Endothelial cell of umbilical vein (primary cell): ENCODE measurements around the gene PLXNA4. TPM values are rescaled to one million over a fixed set of nuclear protein-coding genes. Genes with fewer than 3 reads are reported as not detected.

Experiments
- BruUV-seq: library from RNA; stranded (reverse); fragments of 400-500 nt; replicated peaks from 2 replicates; lab custom pipeline; 2021; lab: Mats Ljungman, UMichigan
- CTCF ChIA-PET: fragments of 300-600, 350-600 bp; sonication (Branson Sonifier 250); formaldehyde crosslinking; loops from one replicate; lab custom pipeline; 2021; ENCODE audit warnings: antibody characterized with exemption, inconsistent platforms; lab: Charles Lee
- POLR2A ChIA-PET: fragments of 300-600, 350-600 bp; sonication (Branson Sonifier 250); formaldehyde crosslinking; loops from one replicate; lab custom pipeline; 2021; ENCODE audit warnings: antibody characterized with exemption, inconsistent platforms; lab: Charles Lee
- DNase-seq: peaks from one replicate; pipeline ENCODE4 v3.0.0-alpha.2; 2011; ENCODE audit warnings: low read depth, low spot score
- FAIRE-seq: peaks from 2 replicates; lab custom pipeline; 2011; peaks lifted over from hg19 to GRCh38; lab: Jason Lieb, UNC
- H2AFZ ChIP-seq: 2 replicates; pipeline ENCODE4 v1.6.0; 2012; ENCODE audit warnings: low read depth, low read length, control low read depth, inconsistent platforms
- H3K27ac ChIP-seq: 2 replicates; pipeline ENCODE4 v1.5.1; 2011; ENCODE audit warnings: low read depth, mild to moderate bottlenecking, control low read depth, low read length, moderate library complexity; ENCODE audit not compliant: insufficient read depth
- H3K27me3 ChIP-seq, 2 experiments: 2 replicates each; pipeline versions ENCODE4 v1.6.0 to v1.6.1; 2011; ENCODE audit warnings: low read length in 2 of 2, mixed read lengths in 1 of 2; ENCODE audit not compliant: control insufficient read depth in 2 of 2, insufficient read depth in 2 of 2
- H3K36me3 ChIP-seq, 2 experiments: 2 replicates in 1 of 2; 3 replicates in 1 of 2; pipeline ENCODE4 v1.5.1; 2011; ENCODE audit warnings: low read length in 2 of 2, mild to moderate bottlenecking in 1 of 2, moderate library complexity in 1 of 2; ENCODE audit not compliant: control insufficient read depth in 2 of 2, insufficient read depth in 2 of 2; ENCODE audit errors: extremely low read depth in 1 of 2
- H3K4me1 ChIP-seq: 3 replicates; pipeline ENCODE4 v1.5.1; 2011; ENCODE audit warnings: mild to moderate bottlenecking, low read length; ENCODE audit not compliant: control insufficient read depth, insufficient read depth; ENCODE audit errors: extremely low read depth
- H3K4me2 ChIP-seq: 2 replicates; pipeline ENCODE4 v1.6.1; 2011; ENCODE audit warnings: low read length, control low read depth, mixed read lengths; ENCODE audit not compliant: insufficient read depth
- H3K4me3 ChIP-seq, 3 experiments: fragments of 200-600 bp in 1 of 3; sonication (generic), shearing (Covaris generic) in 1 of 3; replicated peaks in 1 of 3; 2 replicates each; pipeline ENCODE4 v1.5.1; 2011 to 2016; ENCODE audit warnings: control low read depth in 3 of 3, low read length in 3 of 3, mild to moderate bottlenecking in 2 of 3, inconsistent platforms in 1 of 3, low read depth in 1 of 3, moderate library complexity in 1 of 3; ENCODE audit not compliant: insufficient read depth in 1 of 3
- H3K79me2 ChIP-seq: 2 replicates; pipeline ENCODE4 v1.6.0; 2012; ENCODE audit warnings: low read length, inconsistent platforms; ENCODE audit not compliant: control insufficient read depth, insufficient read depth
- H3K9ac ChIP-seq: replicated peaks from 2 replicates; pipeline ENCODE3; 2011; ENCODE audit warnings: low read length, control low read depth; ENCODE audit not compliant: insufficient read depth; ENCODE audit errors: extremely low read depth
- H3K9me1 ChIP-seq: replicated peaks from 3 replicates; pipeline ENCODE4 v1.6.0; 2011; ENCODE audit warnings: mild to moderate bottlenecking, low read length; ENCODE audit not compliant: control insufficient read depth, insufficient read depth; ENCODE audit errors: extremely low read depth
- H3K9me3 ChIP-seq: replicated peaks from 2 replicates; pipeline ENCODE4 v1.5.1; 2012; ENCODE audit warnings: low read length, inconsistent platforms; ENCODE audit not compliant: control insufficient read depth, insufficient read depth
- H4K20me1 ChIP-seq: replicated peaks from 2 replicates; pipeline ENCODE3; 2011; ENCODE audit warnings: mild to moderate bottlenecking, low read length; ENCODE audit not compliant: control insufficient read depth, insufficient read depth; ENCODE audit errors: extremely low read depth
- EZH2 ChIP-seq: IDR thresholded peaks from 2 replicates; pipeline ENCODE4 v1.6.1; 2012; ENCODE audit warnings: borderline replicate concordance, low read depth, mild to moderate bottlenecking, moderate library complexity, low read length, inconsistent platforms; ENCODE audit not compliant: severe bottlenecking
- FOS ChIP-seq: IDR thresholded peaks from 2 replicates; pipeline ENCODE4 v1.6.1; 2011; ENCODE audit warnings: mild to moderate bottlenecking, low read length, moderate library complexity, borderline replicate concordance; ENCODE audit not compliant: insufficient read depth
- JUN ChIP-seq: IDR thresholded peaks from 2 replicates; pipeline ENCODE4 v1.6.1; 2011; ENCODE audit warnings: borderline replicate concordance, low read depth; ENCODE audit not compliant: insufficient read length, insufficient read depth
- MYC ChIP-seq: IDR thresholded peaks from one replicate; pipeline ENCODE4 v1.6.1; 2011; ENCODE audit warnings: mild to moderate bottlenecking, low read depth, low read length
- POLR2AphosphoS5 ChIP-seq: IDR thresholded peaks from 2 replicates; pipeline ENCODE4 v1.6.1; 2012; ENCODE audit warnings: low read depth, mild to moderate bottlenecking, control low read depth, low read length, moderate library complexity; ENCODE audit not compliant: insufficient read depth
- dilution Hi-C: fragments of 300-500 bp; cut with MboI; formaldehyde crosslinking; loops from one replicate; pipeline ENCODE4 v1.15.0; 2019; ENCODE audit warnings: low sequenced_read_pairs; ENCODE audit not compliant: extremely low pct_ligation_motif_present
- intact Hi-C: fragments of 100-400 bp; cut with micrococcal nuclease; formaldehyde crosslinking; loops from one replicate; pipeline ENCODE4 v1.10.0; 2022
- polyA plus RNA-seq, 4 experiments: library from polyadenylated mRNA; depleted of rRNA in 3 of 4; stranded (reverse) in 3 of 4; unstranded in 1 of 4; fragments of >200 nt; gene quantifications; 2 replicates each; pipeline versions ENCODE4 v1.2.1 to v1.2.3, GENCODE V29; 2011 to 2012; ENCODE audit warnings: missing spikeins in 1 of 4
- total RNA-seq: library from RNA; stranded (reverse); gene quantifications from 2 replicates; pipeline ENCODE4 v1.2.3, GENCODE V29; 2021
- TF ChIP-seq, protein P1 (sequence below), 2 donors: IDR thresholded peaks; 1 replicate in 1 of 2; 2 replicates in 1 of 2; pipeline ENCODE4 v1.5.1; 2011; ENCODE audit warnings: low read length in 2 of 2, mild to moderate bottlenecking in 2 of 2, moderate library complexity in 2 of 2, control low read depth in 1 of 2, inconsistent platforms in 1 of 2, low read depth in 1 of 2; ENCODE audit not compliant: insufficient read depth in 1 of 2; ENCODE audit errors: extremely low read depth in 1 of 2

PLXNA4 gene
- total and polyA plus RNA-seq, 2 donors (not counting 3 experiments of a cell fraction or from before 2014, with no cell fraction given) = 12.1 to 20.4 TPM

- BruUV-seq = no TSS peak
- Histone ChIP-seq H3K79me2 (no peaks in the 10 kb centered on the region), H3K9ac (no peak overlapping the region), H3K27ac (no peak overlapping the region), H3K9me3 (no peaks in the 10 kb centered on the region), H2AFZ (no peak overlapping the region), H3K27me3 (no peaks in the 10 kb centered on the region), H3K4me3 (no peak overlapping the region), H3K4me2 (no peak overlapping the region), H4K20me1 (no peaks in the 10 kb centered on the region), H3K4me1 (no peaks in the 10 kb centered on the region), H3K9me1 (no peaks in the 10 kb centered on the region), H3K36me3 (no peaks in the 10 kb centered on the region)
- DNase-seq = no peak
- dilution Hi-C loops = no loop called here
- no peak for TF ChIP-seq EZH2
- CTCF ChIA-PET = interaction anchor here (1.9 kb wide), 1 partner anchor 196 kb away, joined by 10 read pairs; no protein-coding TSS in a partner anchor
- intact Hi-C loops = no loop called here
- POLR2A ChIA-PET = no interaction called here
- FAIRE-seq = no peak
Observed at GRCh38 chr7:132514430-132514829, 61.8 kb downstream of the PLXNA4 start.

GRCh38 chr7:132511921-132512320, 64.3 kb downstream of the PLXNA4 start:
- H3K27me3 ChIP-seq = no peaks in the 10 kb centered on the region
- no peaks in the 10 kb centered on the region for H3K79me2 ChIP-seq
- H3K4me2 ChIP-seq = no peak overlapping the region
- no peaks in the 10 kb centered on the region for H3K9me3 ChIP-seq
- no peak overlapping the region for H2AFZ ChIP-seq
- H3K27ac ChIP-seq = no peak overlapping the region
- H3K4me3 ChIP-seq = no peak overlapping the region
- TF ChIP-seq MYC (no peak), POLR2AphosphoS5 (no peak), EZH2 (no peak), JUN (no peak), FOS (no peak)
- TF ChIP-seq, protein P1, sequence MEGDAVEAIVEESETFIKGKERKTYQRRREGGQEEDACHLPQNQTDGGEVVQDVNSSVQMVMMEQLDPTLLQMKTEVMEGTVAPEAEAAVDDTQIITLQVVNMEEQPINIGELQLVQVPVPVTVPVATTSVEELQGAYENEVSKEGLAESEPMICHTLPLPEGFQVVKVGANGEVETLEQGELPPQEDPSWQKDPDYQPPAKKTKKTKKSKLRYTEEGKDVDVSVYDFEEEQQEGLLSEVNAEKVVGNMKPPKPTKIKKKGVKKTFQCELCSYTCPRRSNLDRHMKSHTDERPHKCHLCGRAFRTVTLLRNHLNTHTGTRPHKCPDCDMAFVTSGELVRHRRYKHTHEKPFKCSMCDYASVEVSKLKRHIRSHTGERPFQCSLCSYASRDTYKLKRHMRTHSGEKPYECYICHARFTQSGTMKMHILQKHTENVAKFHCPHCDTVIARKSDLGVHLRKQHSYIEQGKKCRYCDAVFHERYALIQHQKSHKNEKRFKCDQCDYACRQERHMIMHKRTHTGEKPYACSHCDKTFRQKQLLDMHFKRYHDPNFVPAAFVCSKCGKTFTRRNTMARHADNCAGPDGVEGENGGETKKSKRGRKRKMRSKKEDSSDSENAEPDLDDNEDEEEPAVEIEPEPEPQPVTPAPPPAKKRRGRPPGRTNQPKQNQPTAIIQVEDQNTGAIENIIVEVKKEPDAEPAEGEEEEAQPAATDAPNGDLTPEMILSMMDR (IDR thresholded peaks at IDR 0.05; ENCODE audit: extremely low read depth in 1 of 2, insufficient read depth in 1 of 2, low read depth in 1 of 2, low read length in 2 of 2) = no peak
- no peak overlapping the region for H3K9ac ChIP-seq
- no peaks in the 10 kb centered on the region for H4K20me1 ChIP-seq
- no TSS peak for BruUV-seq
- CTCF ChIA-PET = interaction anchor here (1.7 to 1.9 kb wide), 2 partner anchors 10 to 193 kb away, joined by 5 to 9 read pairs; no protein-coding TSS in a partner anchor
- peaks cover 0 to 11% of the 10 kb centered on the region in 2 experiments for H3K36me3 ChIP-seq
- DNase-seq (no peak), FAIRE-seq (no peak)
- no peaks in the 10 kb centered on the region for H3K9me1 ChIP-seq
- POLR2A ChIA-PET = no interaction called here
- no peaks in the 10 kb centered on the region for H3K4me1 ChIP-seq
- intact Hi-C loops (no loop called here), dilution Hi-C loops (no loop called here)
